Measurements from ENCODE around the gene BCO2.
A peak's percentile ranks its signal among the peaks of the same experiment; 100 is the strongest.

- peak; percentile 80 to 99 (median 94) for TF ChIP-seq CTCF (IDR thresholded peaks at IDR 0.05)
- peak in 1 of 2 donors; percentile 72 for TF ChIP-seq POLR2A (IDR thresholded peaks at IDR 0.05)
These were observed at the start of gene BCO2 for GRCh38 chr11:112174789-112175598.

All from adrenal gland (tissue), 5 donors.